Lung (tissue), 16 donors: ENCODE data around the gene GLOD5. TPM values are rescaled to one million over a fixed set of nuclear protein-coding genes. Genes with fewer than 3 reads are reported as not detected.

Experiments used
- ATAC-seq: fragments of 200-7000 bp; cut with Tn5 transposase; one replicate; pipeline ENCODE4 v1.9.1; 2020; ENCODE audit warnings: moderate number of reproducible peaks; ENCODE audit not compliant: insufficient read depth, low FRiP score
- DNase-seq, 3 donors: peaks; one replicate each; pipeline ENCODE4 v3.0.0-alpha.2; 2013 to 2017
- H3K27ac ChIP-seq, 2 donors: one replicate each; pipeline ENCODE4 v1.5.1; 2013; ENCODE audit warnings: mild to moderate bottlenecking in 2 of 2, moderate library complexity in 2 of 2, control low read depth in 1 of 2, inconsistent platforms in 1 of 2, low read depth in 1 of 2, low read length in 1 of 2
- H3K27me3 ChIP-seq, 3 donors: one replicate each; pipeline ENCODE4 v1.5.1; 2013; ENCODE audit warnings: low read length in 2 of 3; ENCODE audit not compliant: control insufficient read depth in 3 of 3, insufficient read depth in 3 of 3
- H3K36me3 ChIP-seq, 4 donors: one replicate each; pipeline ENCODE4 v1.5.1; 2013; ENCODE audit warnings: low read length in 4 of 4, mild to moderate bottlenecking in 1 of 4, moderate library complexity in 1 of 4; ENCODE audit not compliant: control insufficient read depth in 4 of 4, insufficient read depth in 4 of 4
- H3K4me1 ChIP-seq, 5 donors: one replicate each; pipeline ENCODE4 v1.5.1; 2013; ENCODE audit warnings: low read length in 5 of 5, mild to moderate bottlenecking in 2 of 5, moderate library complexity in 1 of 5; ENCODE audit not compliant: control insufficient read depth in 5 of 5, insufficient read depth in 5 of 5
- H3K4me3 ChIP-seq: one replicate; pipeline ENCODE4 v1.5.1; 2013; ENCODE audit warnings: mild to moderate bottlenecking, control low read depth, moderate library complexity
- H3K9ac ChIP-seq, 2 donors: one replicate each; pipeline ENCODE4 v1.5.1; 2013; ENCODE audit warnings: low read length in 2 of 2, control low read depth in 1 of 2; ENCODE audit not compliant: insufficient read depth in 1 of 2
- H3K9me3 ChIP-seq, 4 donors: one replicate each; pipeline ENCODE4 v1.5.1; 2013; ENCODE audit warnings: low read length in 3 of 4, mild to moderate bottlenecking in 1 of 4, moderate library complexity in 1 of 4; ENCODE audit not compliant: control insufficient read depth in 4 of 4, insufficient read depth in 3 of 4
- CTCF ChIP-seq: IDR thresholded peaks from 2 replicates; pipeline ENCODE4 v1.5.1; 2012; ENCODE audit warnings: mild to moderate bottlenecking; ENCODE audit errors: control extremely low read depth, extremely low read depth
- WGBS, 2 donors: extraction: QIAGEN DNeasy Blood & Tissue Kit; methylation state at CpG; one replicate each; pipeline ENCODE4 v1.1.7; 2013; 5-methylcytosine and 5-hydroxymethylcytosine counted together
- long read RNA-seq, 5 donors: transcript quantifications; one replicate each; lab custom pipeline, GENCODE V29; 2026
- polyA plus RNA-seq, 2 donors: library from polyadenylated mRNA; stranded (reverse); fragments of 200-250 nt; gene quantifications; one replicate each; pipeline ENCODE4 v1.2.1, GENCODE V29; 2013
- total RNA-seq, 2 donors: library from RNA; depleted of rRNA in 1 of 2; stranded (reverse); fragments of >200 nt in 1 of 2; gene quantifications; one replicate each; pipeline ENCODE4 v1.2.1, GENCODE V29; 2014 to 2021
- donor health status: control.
- donor health status: control.
- donor health status: Bipolar disorder and iron deficiency.
- donor health status: healthy.
- donor health status: DM: yes; HTN: yes; CAD: no.

Gene GLOD5
- total RNA-seq = 1 to 10 TPM; 1.6 to 2.0 TPM
- polyA plus RNA-seq = 1 to 10 TPM; 1.7 to 5.1 TPM
- long read RNA-seq, donor 1 = 0 reads
- long read RNA-seq, donor 2, partial matches to known transcripts = 0 of 1 reads
- long read RNA-seq, donor 2, other reads (novel, unspliced or antisense) = 0 of 1 reads
- long read RNA-seq, donor 3 = 0 reads
- long read RNA-seq, donor 4 = 0 reads
- long read RNA-seq, donor 5, partial matches to known transcripts = 0 of 1 reads
- long read RNA-seq, donor 5, other reads (novel, unspliced or antisense) = 0 of 1 reads

- ATAC-seq (peak; percentile 78), DNase-seq (peak; percentile 27 to 56 (median 48))
- Histone ChIP-seq H3K27me3 (peaks cover 0 to 9% (median 2%) of the 10 kb centered on the region in 3 donors), H3K27ac (peak within 1 kb of the TSS in 1 of 2 donors; percentile 56), H3K4me1 (no peaks in the 10 kb centered on the region), H3K36me3 (no peaks in the 10 kb centered on the region), H3K9ac (no peak within 1 kb of the TSS), H3K9me3 (no peaks in the 10 kb centered on the region), H3K4me3 (no peak within 1 kb of the TSS)
- no peak for TF ChIP-seq CTCF
- 52 to 79% methylated on average over 10 to 12 of the region's 12 CpGs for WGBS, 2 donors
Observed at GRCh38 chrX:48761674-48762471, at the start of gene GLOD5. TSS of gene GLOD5 (plus strand) at chrX:48761747. CDS start at chrX:48761791, 44 bp downstream.

GRCh38 chrX:48711929-48712505 lies 49.5 kb upstream of the GLOD5 start:
- Histone ChIP-seq H3K36me3 (peaks cover 0 to 2% (median 0%) of the 10 kb centered on the region in 4 donors), H3K27me3 (peaks cover 0 to 2% (median 0%) of the 10 kb centered on the region in 3 donors), H3K27ac (peak overlapping the region in 1 of 2 donors; percentile 70), H3K4me1 (no peaks in the 10 kb centered on the region), H3K9ac (no peak overlapping the region), H3K4me3 (no peak overlapping the region), H3K9me3 (peaks cover 0 to 5% (median 0%) of the 10 kb centered on the region in 4 donors)
- ATAC-seq (no peak), DNase-seq (no peak)
- no peak for TF ChIP-seq CTCF
- WGBS, 2 donors = 77 to 85% methylated on average over 7 of the region's 7 CpGs

- DNase-seq = no peak
- TF ChIP-seq CTCF = no peak
- Histone ChIP-seq H3K9ac (no peak overlapping the region), H3K4me3 (no peak overlapping the region), H3K27ac (no peak overlapping the region), H3K4me1 (no peaks in the 10 kb centered on the region), H3K36me3 (no peaks in the 10 kb centered on the region), H3K27me3 (peaks cover 0 to 2% (median 0%) of the 10 kb centered on the region in 3 donors), H3K9me3 (peaks cover 0 to 2% (median 0%) of the 10 kb centered on the region in 4 donors)
- no peak for ATAC-seq
- WGBS, 2 donors = 85 to 96% methylated on average over 2 of the region's 2 CpGs
Observed at GRCh38 chrX:48713847-48714246, 47.7 kb upstream of the GLOD5 start.
